GM12874 (cell line): ENCODE measurements around the gene SSR1.

Source experiments
- TF ChIP-seq, protein P1 (sequence below): IDR thresholded peaks from 2 replicates; pipeline ENCODE4 v1.5.1; 2011; ENCODE audit warnings: low read depth, mild to moderate bottlenecking, control low read depth, low read length, moderate library complexity; ENCODE audit not compliant: insufficient read depth

The SSR1 gene

DNA sequence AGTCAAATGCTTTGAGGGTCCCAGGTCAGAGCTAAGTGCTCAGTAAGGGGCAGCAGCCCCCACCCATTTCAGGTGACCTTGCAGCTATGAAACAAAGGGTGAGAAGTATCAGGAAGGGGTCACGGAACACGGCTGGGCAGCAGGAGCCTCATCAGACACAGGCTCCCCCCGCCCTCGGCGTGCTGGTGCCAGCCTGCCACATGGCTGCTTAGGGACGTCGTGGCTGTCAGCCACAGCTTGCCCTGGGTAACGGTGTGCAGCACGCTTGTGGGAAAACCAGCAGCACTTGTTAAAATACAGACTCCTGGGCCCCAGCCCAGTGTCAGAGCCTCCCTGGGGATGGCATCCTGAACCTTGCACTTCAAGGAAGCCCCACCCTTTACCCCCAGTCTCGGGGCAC is 39.3 kb downstream of the SSR1 start:
- TF ChIP-seq, protein P1, sequence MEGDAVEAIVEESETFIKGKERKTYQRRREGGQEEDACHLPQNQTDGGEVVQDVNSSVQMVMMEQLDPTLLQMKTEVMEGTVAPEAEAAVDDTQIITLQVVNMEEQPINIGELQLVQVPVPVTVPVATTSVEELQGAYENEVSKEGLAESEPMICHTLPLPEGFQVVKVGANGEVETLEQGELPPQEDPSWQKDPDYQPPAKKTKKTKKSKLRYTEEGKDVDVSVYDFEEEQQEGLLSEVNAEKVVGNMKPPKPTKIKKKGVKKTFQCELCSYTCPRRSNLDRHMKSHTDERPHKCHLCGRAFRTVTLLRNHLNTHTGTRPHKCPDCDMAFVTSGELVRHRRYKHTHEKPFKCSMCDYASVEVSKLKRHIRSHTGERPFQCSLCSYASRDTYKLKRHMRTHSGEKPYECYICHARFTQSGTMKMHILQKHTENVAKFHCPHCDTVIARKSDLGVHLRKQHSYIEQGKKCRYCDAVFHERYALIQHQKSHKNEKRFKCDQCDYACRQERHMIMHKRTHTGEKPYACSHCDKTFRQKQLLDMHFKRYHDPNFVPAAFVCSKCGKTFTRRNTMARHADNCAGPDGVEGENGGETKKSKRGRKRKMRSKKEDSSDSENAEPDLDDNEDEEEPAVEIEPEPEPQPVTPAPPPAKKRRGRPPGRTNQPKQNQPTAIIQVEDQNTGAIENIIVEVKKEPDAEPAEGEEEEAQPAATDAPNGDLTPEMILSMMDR, result no peak

DNA sequence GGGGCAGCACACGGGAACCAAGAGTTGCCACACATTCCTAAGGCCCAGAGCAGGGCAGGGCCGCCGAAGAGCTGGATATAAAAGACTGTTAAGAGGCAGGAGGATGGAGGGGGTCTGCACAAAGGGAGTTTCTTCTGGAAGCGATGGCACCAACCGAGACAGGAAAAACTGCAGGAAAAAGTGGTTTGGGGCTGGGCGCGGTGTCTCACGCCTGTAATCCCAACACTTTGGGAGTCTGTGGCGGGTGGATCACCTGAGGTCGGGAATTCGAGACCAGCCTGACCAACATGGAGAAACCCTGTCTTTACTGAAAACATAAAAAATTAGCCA is 41.8 kb downstream of the SSR1 start:
- TF ChIP-seq, protein P1, result no peak

DNA sequence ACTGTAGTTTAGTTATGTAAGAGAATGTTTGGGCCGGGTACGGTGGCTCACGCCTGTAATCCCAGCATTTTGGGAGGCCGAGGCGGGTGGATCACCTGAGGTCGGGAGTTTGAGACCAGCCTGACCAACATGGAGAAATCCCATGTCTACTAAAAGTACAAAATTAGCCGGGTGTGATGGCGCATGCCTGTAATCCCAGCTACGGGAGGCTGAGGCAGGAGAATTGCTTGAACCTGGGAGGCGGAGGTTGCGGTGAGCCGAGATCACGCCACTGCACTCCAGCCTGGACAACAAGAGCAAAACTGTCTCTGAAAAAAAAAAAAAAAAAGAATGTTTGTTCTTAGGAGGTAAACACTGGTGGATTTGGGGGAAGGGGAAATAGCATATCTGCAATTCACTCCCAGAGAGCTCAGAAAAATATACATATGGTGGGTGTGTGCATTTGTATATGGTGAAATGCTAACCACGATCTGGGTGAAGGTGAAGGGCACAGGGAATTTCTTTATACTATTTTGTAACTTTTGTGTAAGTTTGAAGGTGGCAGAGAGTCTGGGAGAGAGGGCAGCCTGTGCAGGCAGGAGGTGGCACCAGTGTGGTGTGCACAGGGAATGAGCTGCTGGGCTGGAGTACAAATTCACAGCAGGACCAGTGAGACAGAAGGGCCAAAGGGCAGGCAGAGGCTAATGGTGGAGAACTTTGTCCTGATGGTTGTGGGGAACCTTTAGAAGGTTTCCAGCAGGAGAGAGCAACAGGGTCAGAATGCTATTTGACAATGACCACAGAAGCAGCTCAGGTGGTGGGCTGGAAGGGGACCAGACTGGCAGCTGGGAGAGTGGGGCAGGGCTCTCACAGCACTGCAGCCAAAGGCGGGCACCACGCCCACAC is 42.4 kb downstream of the SSR1 start:
- TF ChIP-seq, protein P1, result no peak

DNA sequence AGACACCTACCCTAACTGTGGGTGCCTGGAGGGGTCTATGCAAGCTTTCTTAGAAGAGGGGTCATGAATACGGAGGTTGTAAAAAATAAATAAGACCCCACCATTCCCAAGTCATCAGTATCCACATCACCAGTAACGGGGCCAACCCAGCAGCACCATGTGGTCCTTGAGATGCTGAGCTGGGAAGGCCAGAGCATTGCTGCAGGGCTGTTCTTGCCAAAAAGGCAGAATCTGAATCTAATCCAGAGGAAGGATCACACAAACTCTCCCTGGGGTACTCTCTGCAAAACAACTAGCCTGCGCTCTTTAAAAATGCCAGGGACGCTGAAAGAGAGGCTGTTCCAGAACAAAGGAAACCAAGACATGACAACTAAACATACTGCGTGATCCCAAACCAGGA is 43.2 kb downstream of the SSR1 start:
- TF ChIP-seq, protein P1, result no peak

DNA sequence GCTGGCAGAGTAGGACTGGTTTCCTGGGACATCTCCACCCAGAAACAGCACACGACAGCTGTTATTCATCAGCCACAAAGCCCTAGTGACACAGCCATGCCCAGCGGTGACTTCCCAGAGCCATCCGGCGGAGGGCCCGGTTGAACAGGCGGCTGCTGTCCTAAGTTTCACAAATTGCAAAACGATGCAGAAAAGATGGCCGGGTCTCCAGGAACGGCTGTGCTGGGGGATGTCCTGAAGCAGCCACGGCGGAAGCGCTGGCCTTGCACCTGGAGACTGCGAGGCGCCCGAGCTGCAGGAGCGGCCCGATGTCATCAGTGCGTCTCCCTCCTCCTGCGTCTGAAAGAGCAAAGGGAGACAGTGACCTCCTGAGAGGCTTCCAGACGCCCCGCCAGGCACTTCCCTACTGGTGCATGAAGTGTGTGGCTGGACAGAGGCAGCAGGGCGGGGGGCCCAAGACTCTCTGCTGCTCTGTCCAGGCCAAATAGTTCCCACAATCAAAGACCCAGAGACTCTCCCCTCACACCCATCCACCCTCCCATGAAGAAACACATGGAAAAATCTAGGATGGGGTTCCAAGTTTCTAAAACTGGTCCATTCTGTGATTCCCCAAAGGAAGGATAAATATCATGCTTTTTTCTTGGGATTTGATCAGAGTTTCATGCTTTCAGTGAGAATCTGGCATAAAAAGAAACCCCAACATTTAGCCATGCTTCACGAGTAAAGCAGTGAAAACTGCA is 44.0 kb downstream of the SSR1 start:
- TF ChIP-seq, protein P1, result no peak

DNA sequence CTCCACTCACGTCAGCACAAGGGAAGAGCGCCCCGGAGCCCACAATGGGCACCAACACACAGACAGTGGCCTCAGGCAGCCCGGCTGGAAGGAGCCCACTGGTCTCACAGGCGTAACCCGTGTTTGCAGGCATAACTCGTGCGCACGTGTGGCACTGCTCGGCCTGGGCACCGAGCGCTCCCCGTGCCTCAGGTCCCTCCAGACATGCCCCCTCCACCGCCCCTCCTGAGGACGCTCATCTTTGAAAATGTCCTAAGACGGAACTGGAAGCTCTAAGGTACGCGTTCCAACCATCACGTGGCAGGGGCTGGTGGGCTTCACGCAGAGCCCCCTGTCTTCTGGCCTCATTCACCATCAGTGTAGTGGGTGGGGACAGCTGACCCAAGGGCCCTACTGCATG is 44.6 kb downstream of the SSR1 start:
- TF ChIP-seq, protein P1, result no peak

DNA sequence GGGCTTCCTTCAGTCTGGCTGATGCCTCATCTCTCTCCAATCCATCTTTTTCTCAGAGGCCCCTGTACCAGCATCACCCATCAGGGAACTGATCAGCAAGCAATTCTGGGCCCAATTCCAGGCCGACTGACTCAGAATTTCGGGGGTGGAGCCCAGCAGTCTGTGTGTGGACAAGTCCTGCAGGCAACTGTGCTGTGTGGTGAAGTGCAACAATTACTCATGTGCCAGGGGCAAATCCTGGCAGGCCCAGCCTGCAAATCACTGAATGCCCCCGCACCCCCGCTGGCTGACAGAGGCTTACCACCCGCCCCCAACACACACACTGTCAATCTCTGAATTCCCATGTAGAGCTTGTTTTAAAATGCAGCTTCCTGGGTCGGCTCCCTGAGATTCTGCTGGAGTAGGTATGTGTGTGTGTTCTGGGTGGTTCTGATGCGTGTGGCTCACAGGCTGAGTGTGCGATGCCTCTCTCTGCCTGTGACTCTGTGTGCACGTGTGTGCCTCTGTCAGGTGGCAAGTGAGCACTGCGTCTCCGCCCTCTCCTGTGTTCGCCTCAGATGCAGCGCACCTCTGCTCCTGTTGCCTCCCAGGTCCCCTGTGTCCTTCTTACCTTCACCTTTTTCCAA is 45.4 kb downstream of the SSR1 start:
- TF ChIP-seq, protein P1, result no peak
